Fibroblast of mammary gland (primary cell): ENCODE measurements around the gene NXPE4.
"Not testable (repeated sequence)": the region's sequence is repeated elsewhere in the genome, so short reads cannot be mapped to it uniquely, and the experiment has no call there.

ENCODE experiments used
- DNase-seq: peaks from one replicate; pipeline ENCODE4 v3.0.0-alpha.2; 2010; ENCODE audit warnings: low read depth
- H3K4me3 ChIP-seq: 2 replicates; pipeline ENCODE4 v1.5.1; 2011; ENCODE audit warnings: low read depth, mild to moderate bottlenecking, low read length, moderate library complexity; ENCODE audit not compliant: control insufficient read depth
- TF ChIP-seq, protein P1 (sequence below): conservative IDR thresholded peaks from 2 replicates; pipeline ENCODE4 v1.5.1; 2011; ENCODE audit warnings: low read depth, low read length, inconsistent platforms; ENCODE audit not compliant: control insufficient read depth, insufficient read depth

NXPE4 gene

DNA sequence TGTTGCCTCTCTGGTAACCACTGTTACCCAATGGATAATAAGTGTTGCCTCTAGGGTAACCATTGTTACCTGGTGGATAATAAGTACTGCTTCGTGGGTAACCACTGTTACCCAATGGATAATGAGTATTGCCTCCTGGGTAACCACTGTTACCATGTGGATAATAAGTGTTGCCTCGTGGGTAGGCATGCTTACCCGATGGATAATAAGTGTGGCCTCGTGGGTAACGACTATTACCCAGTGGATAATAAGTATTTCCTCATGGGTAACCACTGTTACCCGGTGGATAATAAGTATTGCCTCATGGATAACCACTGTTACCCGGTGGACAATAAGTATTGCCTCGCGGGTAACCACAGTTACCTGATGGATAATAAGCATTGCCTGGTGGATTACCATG is 13.8 kb upstream of the NXPE4 start:
- TF ChIP-seq, protein P1, sequence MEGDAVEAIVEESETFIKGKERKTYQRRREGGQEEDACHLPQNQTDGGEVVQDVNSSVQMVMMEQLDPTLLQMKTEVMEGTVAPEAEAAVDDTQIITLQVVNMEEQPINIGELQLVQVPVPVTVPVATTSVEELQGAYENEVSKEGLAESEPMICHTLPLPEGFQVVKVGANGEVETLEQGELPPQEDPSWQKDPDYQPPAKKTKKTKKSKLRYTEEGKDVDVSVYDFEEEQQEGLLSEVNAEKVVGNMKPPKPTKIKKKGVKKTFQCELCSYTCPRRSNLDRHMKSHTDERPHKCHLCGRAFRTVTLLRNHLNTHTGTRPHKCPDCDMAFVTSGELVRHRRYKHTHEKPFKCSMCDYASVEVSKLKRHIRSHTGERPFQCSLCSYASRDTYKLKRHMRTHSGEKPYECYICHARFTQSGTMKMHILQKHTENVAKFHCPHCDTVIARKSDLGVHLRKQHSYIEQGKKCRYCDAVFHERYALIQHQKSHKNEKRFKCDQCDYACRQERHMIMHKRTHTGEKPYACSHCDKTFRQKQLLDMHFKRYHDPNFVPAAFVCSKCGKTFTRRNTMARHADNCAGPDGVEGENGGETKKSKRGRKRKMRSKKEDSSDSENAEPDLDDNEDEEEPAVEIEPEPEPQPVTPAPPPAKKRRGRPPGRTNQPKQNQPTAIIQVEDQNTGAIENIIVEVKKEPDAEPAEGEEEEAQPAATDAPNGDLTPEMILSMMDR: no peak
- no peak for DNase-seq
- no peak overlapping the region for H3K4me3 ChIP-seq

DNA sequence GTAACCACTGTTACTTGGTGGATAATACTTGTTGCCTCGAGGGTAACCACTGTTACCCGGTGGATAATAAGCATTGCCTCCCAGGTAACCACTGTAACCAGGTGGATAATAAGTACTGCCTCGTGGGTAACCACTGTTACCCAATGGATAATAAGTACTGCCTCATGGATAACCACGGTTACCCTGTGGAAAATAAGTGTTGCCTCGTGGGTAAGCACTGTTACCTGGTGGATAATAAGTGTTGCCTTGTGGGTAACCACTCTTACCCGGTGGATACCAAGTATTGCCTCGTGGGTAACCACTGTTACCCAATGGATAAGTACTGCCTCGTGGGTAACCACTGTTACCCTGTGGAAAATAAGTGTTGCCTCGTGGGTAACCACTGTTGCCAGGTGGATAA is 13.0 kb upstream of the NXPE4 start:
- DNase-seq, H3K4me3 ChIP-seq: not testable (repeated sequence)

DNA sequence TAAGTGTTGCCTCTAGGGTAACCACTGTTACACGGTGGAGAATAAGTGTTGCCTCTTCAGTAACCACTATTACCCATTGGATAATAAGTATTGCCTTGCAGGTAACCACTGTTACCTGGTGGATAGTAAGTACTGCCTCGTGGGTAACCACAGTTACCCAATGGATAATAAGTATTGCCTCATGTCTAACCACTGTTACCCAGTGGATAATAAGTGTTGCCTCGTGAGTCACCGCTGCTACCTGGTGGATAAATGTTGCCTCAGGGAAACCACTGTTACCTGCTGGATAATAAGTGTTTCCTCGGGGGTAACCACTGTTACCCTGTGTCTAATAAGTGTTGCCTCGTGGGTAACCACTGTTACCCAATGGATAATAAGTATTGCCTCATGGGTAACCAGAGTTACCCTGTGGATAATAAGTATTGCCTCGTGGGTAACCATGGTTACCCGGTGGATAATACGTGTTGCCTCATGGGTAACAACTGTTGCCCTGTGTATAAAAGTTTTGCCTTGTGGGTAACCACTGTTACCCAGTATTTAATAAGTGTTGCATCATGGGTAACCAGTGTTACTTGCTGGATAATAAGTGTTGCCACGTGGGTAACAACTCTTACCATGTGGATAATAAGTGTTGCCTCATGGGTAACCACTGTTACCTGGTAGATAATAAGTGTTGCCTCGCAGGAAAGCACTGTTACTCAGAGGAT is 12.3 kb upstream of the NXPE4 start:
- H3K4me3 ChIP-seq: no peak overlapping the region
- TF ChIP-seq, protein P1: no peak
- DNase-seq: no peak

DNA sequence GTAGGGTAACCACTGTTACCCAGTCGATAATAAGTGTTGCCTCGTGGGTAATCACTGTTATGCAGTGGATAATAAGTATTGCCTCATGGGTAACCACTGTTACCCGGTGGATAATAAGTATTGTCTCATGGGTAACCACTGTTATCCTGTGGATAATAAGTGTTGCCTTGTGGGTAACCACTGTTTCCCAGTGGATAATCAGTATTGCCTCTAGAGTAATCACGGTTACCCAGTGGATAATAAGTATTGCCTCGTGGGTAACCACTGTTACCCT is 11.2 kb upstream of the NXPE4 start:
- H3K4me3 ChIP-seq, DNase-seq: not testable (repeated sequence)

DNA sequence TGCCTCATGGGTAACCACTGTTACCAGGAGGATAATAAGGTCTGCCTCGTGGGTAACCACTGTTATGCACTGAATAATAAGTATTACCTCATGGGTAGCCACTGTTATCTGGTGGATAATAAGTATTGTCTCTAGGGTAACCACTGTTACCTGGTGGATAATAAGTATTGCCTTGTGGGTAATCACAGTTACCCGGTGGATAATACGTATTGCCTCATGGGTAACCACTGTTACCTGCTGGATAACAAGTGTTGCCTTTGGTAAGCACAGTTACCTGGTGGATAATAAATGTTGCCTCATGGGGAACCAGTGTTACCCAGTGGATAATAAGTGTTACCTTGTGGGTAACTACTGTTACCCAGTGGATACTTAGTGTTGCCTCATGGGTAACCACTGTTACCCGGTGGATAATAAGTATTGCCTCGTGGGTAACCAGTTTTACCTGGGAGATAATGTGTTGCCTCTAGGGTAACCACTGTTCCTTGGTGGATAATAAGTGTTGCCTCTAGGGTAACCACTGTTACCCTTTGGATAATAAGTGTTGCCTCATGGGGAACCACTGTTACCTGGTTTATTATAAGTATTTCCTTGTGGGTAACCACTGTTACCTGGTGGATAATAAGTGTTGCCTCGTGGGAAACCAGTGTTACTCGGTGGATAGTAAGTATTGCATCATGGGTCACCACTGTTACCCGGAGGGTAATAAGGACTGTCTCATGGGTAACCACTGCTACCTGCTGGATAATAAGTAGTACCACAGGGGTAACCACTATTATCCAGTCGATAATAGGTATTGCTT is 10.6 kb upstream of the NXPE4 start:
- H3K4me3 ChIP-seq: no peak overlapping the region
- TF ChIP-seq, protein P1: peak; percentile 2
- peak; percentile 8 for DNase-seq

DNA sequence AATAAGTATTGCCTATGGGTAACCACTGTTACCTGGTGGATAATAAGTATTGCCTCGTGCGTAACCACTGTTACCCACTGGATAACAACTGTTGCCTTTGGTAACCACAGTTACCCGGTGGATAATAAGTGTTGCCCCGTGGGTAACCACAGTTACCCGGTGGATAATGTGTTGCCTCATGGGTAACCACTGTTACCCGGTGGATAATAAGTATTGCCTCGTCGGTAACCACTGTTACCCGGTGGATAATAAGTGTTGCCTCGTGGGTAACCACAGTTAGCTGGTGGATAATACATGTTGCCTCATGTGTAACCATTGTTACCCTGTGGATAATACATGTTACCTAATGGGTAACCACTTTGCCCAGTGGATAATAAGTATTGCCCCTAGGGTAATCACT is 9.8 kb upstream of the NXPE4 start:
- H3K4me3 ChIP-seq: no peak overlapping the region
- no peak for DNase-seq
- TF ChIP-seq, protein P1: no peak

DNA sequence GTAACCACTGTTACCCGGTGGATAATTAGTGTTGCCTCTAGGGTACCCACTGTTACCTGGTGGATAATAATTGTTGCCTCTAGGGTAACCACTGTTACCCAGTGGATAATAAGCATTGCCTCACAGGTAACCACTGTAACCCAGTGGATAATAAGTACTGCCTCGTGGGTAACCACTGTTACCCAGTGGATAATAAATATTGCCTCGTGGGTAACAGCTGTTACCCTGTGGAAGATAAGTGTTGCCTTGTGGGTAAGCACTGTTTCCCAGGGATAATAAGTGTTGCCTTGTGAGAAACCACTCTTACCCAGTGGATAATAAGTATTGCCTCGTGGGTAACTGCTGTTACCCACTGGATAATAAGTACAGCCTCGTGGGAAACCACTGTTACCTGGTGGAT is 9.3 kb upstream of the NXPE4 start:
- TF ChIP-seq, protein P1: no peak
- no peak for DNase-seq

DNA sequence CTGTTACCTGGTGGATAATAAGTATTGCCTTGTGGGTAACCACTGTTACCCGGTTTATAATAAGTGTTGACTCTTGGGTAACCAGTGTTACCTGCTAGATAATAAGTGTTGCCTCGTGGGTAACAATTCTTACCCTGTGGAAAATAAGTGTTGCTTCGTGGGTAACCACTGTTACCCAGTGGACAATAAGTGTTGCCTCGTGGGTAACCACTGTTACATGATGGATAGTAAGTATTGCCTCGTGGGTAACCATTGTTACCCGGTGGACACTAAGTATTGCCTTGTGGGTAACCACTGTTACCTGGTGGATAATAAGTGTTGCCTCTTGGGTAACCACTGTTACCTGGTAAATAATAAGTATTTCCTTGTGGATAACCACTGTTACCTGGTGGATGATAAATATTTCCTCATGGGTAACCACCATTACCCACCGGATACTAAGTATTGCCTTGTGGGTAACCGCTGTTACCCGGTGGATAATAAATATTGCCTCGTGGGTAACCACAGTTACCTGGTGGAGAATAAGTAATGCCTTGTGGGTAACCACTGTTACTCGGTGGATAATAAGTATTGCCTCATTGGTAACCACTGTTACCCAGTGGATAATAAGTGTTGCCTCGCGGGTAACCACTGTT is 8.7 kb upstream of the NXPE4 start:
- TF ChIP-seq, protein P1: no peak
- H3K4me3 ChIP-seq: no peak overlapping the region
- no peak for DNase-seq

More for the DNA sequence above, 9.3 kb upstream of the NXPE4 start:
- H3K4me3 ChIP-seq: no peak overlapping the region

DNA sequence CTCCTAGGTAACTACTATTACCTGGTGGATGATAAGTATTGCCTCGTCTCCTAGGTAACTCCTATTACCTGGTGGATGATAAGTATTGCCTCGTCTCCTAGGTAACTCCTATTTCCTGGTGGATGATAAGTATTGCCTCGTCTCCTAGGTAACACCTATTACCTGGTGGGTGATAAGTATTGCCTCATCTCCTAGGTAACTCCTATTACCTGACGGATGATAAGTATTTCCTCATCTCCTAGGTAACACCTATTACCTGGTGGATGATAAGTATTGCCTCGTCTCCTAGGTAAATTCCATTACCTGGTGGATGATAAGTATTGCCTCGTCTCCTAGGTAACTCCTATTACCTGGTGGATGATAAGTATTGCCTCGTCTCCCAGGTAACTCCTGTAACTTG is 7.6 kb upstream of the NXPE4 start:
- not testable (repeated sequence) for H3K4me3 ChIP-seq, DNase-seq
